ENCODE results near the gene HIGD1A.
"Not testable (repeated sequence)": the region's sequence is repeated elsewhere in the genome, so short reads cannot be mapped to it uniquely, and the experiment has no call there.

Gene HIGD1A

DNA sequence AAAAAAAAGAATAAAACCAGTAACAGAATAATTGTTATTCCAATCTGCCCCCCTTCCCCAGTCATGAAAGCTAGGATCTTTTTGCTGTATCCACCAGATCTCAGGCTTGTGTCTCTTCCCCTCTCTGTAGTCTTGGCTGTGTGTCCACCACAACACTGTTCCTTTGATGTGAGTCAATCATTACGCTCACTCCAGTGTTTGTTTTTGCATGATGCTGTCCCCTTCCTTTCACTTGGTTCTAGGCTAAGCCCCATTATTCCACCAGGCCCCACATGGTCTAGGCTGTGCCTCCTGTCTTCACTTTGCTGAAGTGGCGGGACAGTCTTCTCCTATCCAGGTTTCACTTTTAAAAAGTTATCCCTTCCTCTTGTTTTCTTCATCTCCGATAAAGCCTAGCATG lies 18.5 kb upstream of the HIGD1A start:
- DNase-seq (ENCODE audit: low read depth): no peak
- H3K4me3 ChIP-seq (ENCODE audit: low read depth, low read length): no peak overlapping the region
- TF ChIP-seq, protein P1, sequence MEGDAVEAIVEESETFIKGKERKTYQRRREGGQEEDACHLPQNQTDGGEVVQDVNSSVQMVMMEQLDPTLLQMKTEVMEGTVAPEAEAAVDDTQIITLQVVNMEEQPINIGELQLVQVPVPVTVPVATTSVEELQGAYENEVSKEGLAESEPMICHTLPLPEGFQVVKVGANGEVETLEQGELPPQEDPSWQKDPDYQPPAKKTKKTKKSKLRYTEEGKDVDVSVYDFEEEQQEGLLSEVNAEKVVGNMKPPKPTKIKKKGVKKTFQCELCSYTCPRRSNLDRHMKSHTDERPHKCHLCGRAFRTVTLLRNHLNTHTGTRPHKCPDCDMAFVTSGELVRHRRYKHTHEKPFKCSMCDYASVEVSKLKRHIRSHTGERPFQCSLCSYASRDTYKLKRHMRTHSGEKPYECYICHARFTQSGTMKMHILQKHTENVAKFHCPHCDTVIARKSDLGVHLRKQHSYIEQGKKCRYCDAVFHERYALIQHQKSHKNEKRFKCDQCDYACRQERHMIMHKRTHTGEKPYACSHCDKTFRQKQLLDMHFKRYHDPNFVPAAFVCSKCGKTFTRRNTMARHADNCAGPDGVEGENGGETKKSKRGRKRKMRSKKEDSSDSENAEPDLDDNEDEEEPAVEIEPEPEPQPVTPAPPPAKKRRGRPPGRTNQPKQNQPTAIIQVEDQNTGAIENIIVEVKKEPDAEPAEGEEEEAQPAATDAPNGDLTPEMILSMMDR (IDR thresholded peaks at IDR 0.05; ENCODE audit: insufficient read depth, low read depth, low read length, missing control alignments): no peak

DNA sequence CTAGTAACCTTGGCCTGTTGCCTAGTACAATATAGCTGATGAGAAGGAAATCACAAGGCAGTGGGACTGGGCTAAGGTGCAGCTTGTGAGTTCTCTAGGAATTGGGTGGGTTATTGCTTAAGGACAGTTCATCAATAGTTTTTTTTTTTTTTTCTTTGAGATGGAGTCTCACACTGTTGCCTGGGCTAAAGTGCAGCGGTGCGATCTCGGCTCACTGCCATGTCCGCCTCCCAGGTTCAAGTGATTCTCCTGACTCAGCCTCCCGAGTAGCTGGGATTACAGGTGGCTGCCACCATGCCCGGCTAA lies 16.4 kb upstream of the HIGD1A start:
- TF ChIP-seq, protein P1 (IDR thresholded peaks at IDR 0.05; ENCODE audit: insufficient read depth, low read depth, low read length, missing control alignments): no peak

DNA sequence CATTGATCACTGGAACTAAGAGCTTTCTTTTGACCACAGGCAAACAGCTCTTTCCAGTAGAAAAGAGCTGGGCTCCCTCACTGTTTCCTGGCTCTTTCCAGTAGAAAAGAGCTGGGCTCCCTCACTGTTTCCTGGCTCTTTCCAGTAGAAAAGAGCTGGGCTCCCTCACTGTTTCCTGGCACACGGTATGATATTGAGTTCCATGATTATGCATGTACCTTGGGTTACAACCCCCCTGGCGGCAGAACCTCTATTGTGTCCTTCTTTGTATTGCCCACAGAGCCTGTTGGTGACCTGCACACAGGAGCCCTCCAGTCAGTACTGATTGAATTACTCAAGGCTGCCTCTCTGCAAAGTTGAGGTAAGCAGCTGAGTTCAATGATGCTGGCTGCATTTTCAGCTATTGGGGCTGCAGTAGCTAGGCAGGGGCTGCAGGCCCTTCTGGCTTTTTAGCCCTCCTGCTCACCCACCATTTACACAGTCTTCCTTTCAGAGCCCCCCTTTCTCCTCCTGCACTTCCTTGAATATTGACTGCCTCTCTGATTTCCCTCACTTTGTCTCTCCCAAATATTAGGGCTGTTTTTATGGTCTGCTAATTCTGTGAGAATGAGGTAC lies 15.2 kb upstream of the HIGD1A start:
- H3K4me3 ChIP-seq (ENCODE audit: low read depth, low read length): no peak overlapping the region
- TF ChIP-seq, protein P1 (IDR thresholded peaks at IDR 0.05; ENCODE audit: insufficient read depth, low read depth, low read length, missing control alignments): no peak
- peak; percentile 14 for DNase-seq (ENCODE audit: low read depth)

More for the DNA sequence above, 16.4 kb upstream of the HIGD1A start:
- H3K4me3 ChIP-seq (ENCODE audit: low read depth, low read length): no peak overlapping the region
- DNase-seq (ENCODE audit: low read depth): no peak

GRCh38 chr3:42815826-42816225 lies 11.5 kb upstream of the HIGD1A start:
- no peak overlapping the region for H3K4me3 ChIP-seq (ENCODE audit: low read depth, low read length)
- no peak for DNase-seq (ENCODE audit: low read depth)
- TF ChIP-seq, protein P1 (IDR thresholded peaks at IDR 0.05; ENCODE audit: insufficient read depth, low read depth, low read length, missing control alignments): no peak

GRCh38 chr3:42814914-42815507 lies 10.7 kb upstream of the HIGD1A start:
- TF ChIP-seq, protein P1 (IDR thresholded peaks at IDR 0.05; ENCODE audit: insufficient read depth, low read depth, low read length, missing control alignments): no peak
- H3K4me3 ChIP-seq (ENCODE audit: low read depth, low read length): no peak overlapping the region
- no peak for DNase-seq (ENCODE audit: low read depth)

DNA sequence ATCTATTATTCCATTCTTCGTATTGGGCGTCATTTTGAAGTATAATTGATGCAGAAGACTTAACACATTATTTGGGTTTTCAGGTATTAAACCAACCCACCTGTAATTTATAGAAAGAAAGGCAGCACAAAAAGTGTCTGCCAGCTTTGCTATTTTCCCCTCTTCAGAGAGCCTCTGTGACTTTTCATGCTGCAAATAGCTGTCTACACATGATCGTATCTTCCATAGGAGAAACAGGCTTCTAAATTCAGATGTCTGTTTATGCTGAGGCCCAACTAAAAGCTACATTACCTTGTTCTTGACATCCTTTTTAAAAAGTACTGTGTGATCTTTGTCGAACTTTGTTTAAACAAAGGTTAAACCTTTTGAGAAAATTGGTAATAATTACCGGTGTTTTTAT lies 10.0 kb upstream of the HIGD1A start:
- TF ChIP-seq, protein P1 (IDR thresholded peaks at IDR 0.05; ENCODE audit: insufficient read depth, low read depth, low read length, missing control alignments): no peak
- H3K4me3 ChIP-seq (ENCODE audit: low read depth, low read length): no peak overlapping the region
- no peak for DNase-seq (ENCODE audit: low read depth)

GRCh38 chr3:42811118-42811883 lies 7.0 kb upstream of the HIGD1A start:
- H3K4me3 ChIP-seq (ENCODE audit: low read depth, low read length); DNase-seq (ENCODE audit: low read depth): not testable (repeated sequence)

- DNase-seq (ENCODE audit: low read depth); H3K4me3 ChIP-seq (ENCODE audit: low read depth, low read length): not testable (repeated sequence)
Measured at GRCh38 chr3:42810706-42811105, 6.4 kb upstream of the HIGD1A start.

Data from GM12865 (cell line).